HG02852 (cell line): ENCODE results near the gene UVRAG.

Source experiments
- ATAC-seq: cut with Tn5 transposase; IDR thresholded peaks from one replicate; pipeline ENCODE4 v1.9.1; 2021; ENCODE audit warnings: mild to moderate bottlenecking, moderate library complexity; ENCODE audit not compliant: unreplicated experiment

The UVRAG gene

DNA sequence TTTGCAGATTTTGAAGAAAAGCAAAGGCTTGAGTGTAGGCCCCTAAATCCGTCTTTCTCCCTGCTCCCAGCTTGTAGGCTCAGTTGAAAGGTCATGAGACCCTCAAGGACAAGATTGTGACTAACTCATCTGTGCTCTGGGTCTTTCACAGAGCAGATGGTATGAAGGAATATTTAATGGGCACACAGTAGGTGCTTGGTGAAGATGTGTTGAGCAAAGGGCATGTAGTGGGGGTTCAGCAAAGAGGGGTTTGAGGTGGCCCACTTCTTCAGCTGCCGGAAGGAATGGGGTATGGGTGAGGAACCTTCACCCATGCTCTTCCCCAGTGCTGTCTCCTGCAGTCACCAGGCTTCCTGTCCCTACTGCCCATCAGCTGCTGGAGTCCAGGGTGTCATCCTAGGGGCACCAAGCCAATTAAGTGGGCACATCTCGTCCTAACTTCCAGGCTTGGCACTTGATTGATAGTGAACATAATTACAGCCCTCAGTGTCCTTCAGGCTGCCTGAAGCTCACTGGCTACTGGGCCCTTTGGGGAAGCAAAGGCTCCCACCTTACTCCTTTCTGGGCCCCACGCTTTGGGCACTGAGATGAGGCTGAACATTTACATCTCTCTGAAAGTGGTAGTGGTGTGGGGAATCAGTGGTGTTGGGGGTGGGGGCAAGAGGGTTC, 31.5 kb upstream of the UVRAG start:
- no peak for ATAC-seq

DNA sequence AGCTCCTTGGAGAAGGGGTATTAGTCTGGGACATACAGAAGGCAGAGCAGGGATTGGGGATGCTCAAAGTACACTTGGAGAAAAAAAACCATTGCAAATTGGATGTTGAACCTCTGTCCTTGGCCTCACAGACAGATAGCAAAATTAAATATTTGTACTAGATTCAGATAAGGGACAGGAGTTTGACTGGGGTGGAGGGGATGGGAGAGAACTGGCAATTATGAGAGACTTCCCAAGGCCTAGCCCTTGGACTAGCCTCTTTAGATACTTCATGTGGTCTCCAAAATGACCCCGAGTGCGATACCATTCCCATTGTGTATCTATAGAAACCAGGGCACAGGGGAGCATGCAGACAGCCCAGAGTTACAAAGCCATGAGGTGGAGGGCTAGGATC, 30.9 kb upstream of the UVRAG start:
- ATAC-seq = no peak

DNA sequence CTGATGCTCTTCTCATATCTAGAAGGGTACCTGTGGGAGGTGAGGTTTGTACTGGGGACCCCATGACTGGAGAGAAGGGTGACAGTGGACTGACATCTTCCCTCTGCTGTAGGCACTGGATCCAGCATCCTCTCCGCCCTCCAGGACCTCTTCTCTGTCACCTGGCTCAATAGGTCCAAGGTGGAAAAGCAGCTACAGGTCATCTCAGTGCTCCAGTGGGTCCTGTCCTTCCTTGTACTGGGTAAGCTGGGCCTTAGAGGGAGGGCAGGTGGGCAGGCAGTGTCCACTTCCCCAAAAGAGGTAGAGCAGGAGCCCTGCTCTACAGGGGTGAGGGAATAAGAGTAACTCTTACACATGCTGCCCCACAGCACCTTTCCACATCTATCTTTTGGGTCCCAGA, 30.5 kb upstream of the UVRAG start:
- ATAC-seq = no peak

DNA sequence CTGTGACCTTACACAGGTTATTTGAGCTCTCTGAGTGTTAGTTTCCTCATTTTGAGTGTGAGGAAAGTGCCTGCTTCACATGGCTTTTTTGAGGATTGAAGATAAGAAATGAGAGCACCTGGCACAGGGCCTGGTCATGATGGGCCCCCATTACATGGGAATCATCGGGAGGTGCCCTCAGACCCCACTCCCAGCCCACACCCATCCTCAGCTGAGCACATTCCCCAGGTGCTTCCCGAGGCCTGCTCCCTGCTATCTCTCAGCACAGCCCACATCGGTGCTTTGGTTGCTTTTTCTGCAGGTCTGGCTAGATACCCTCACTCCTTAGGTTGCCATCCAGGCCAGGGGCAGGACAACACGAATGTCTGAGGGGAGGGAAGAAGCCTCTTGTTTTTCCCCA, 29.8 kb upstream of the UVRAG start:
- ATAC-seq = no peak

DNA sequence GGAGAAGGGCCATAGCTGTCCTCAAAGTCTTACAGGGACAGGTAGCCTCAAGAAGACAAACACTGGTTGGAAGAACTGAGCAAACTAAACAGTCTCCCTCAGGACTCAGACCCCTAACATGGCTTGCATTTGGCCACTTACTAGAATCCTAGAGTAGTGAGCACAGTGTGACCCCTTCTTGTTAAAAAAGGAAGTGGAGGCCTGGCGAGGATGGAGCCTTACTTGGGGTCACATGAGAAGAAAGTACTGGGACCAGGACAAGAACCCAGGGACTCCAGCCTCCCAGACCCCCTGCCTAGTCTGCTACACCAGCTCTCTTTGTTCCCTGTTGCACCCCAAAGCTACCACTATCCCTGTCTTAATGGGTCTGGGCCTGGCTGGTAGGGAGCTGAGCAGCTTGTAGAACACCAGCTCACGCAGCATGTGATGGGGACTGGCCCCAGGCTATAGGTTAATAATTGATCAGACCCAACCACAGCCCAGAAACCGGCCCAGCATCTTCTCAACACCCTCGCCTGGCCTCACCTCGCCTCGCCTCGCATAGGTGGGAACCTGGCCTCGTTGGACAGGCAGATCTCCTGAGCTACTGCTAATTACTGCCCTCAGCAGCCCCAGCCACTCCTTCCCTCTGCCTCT, 28.8 kb upstream of the UVRAG start:
- ATAC-seq = no peak

DNA sequence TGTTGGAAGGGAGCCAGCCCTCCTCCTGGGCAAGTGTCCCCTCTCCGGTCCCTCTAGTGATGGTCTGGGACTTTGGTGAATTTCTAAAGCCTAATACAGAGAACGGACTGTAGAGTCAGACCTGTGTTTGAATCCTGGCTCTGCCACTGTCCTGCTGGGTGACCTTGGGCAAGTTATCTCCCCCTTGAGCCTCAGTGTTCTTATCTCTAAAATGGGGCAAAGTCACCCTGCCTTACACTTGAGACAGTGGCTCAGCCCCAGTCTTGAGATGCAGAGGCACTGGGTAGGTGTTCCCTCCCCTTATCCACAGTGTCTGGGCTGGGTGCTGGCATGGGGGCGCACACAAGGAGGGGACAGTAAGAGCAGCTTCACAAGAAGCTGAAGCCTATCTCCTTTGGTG, 25.5 kb upstream of the UVRAG start:
- ATAC-seq = no peak

DNA sequence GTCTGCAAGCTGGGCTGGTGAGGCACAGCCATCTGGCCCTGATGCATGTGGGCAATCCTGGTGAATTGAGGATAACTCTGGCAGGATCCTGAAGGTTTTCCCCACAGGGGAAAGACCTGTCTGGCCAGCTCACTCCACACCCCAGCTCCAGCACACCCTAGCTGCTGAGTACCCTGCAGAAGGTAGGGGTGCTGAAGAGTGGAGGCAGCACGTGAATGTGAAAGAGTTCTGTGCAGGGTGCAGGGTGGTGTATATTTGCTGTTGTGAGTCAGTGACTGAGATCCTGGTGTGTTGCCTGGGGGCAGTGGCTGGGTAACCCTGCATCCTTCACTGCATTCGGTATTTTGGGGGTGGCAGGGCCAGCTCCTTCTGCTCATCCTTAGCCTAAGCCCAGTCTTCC, 24.0 kb upstream of the UVRAG start:
- no peak for ATAC-seq

DNA sequence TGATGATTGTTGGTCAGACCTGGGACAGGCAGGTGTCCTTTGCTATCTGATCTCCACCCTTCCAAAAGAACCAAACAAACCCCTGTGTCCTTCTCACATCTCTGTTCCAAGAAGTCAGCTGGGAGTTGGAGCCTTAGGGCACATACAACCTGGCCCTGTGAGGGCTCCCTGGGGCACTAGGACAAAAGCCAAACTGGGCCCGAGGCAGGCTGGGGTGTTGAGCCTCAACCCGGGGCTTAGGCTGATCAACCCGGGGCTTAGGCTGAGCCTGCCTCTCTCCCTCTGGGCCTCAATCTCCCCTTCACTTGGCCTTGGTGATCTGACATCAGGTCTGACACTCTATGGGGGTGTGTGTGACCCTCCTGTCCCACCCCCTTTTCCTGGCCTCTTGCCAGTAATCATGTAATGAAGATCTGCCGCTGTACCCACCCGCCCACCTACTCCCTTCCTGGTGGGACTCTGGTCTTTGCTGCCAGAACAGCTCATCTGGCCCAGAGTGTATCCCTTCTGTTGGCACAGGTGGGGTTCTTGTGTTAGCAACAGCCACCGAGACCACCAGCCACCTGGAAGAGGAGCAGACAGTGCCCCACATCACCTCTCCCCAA, 22.8 kb upstream of the UVRAG start:
- no peak for ATAC-seq

DNA sequence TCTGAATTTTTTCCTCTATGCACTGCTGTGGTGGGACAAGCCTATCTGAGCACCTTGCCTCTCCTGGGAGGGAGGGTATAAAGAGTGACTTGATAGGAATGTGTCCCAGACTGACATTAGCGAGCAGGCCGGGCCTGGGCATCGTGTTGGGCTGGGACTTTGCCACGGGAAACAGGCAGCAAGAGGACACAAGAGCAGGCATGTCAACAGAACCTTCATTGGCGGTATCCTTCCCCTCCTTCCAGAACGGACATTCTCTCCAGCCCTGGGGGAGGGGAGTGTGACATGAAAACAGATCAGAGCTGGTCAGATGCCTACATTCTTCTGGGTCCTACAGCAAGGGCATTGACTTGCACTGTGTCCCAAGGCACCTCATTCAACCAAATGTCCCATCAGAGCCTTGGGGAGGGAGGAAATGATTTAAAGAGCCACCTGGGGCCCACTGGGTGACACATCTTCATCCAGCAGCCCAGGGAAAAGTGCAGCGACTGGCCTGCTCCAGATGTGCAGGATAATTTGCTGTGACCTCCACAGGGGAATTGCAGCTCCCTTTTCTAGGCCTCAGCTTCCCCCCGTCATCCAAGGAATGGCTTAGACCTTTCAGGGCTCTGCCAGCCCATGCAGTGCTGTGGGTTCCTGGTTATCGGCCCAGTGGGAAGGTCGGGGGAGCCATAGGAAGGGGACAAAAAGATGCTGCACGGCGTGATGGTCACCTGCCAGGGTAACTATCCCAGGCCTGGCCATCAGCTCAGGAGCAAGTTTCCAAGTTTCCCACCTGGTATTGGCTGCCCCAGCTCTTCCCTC, 21.8 kb upstream of the UVRAG start:
- no peak for ATAC-seq

DNA sequence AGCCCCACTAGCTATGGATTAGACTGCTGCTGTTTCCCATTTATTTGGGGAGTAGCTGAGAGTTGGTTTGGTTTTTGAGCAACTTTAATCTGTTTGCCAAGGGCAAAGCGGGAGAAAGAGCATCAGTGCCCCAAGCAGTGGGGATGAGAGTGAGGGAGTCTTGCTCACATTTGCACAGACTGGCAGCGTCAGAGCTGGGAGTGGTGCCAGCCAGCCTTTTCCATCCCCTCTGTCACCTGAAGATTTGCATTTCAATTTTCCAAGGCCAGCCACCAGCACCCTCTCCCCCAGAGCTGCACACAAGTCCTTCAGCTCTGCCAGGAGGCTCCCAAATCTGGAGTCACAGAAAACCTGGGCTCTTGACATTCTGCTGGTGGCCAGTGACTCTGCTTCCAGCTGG, 21.0 kb upstream of the UVRAG start:
- no peak for ATAC-seq

DNA sequence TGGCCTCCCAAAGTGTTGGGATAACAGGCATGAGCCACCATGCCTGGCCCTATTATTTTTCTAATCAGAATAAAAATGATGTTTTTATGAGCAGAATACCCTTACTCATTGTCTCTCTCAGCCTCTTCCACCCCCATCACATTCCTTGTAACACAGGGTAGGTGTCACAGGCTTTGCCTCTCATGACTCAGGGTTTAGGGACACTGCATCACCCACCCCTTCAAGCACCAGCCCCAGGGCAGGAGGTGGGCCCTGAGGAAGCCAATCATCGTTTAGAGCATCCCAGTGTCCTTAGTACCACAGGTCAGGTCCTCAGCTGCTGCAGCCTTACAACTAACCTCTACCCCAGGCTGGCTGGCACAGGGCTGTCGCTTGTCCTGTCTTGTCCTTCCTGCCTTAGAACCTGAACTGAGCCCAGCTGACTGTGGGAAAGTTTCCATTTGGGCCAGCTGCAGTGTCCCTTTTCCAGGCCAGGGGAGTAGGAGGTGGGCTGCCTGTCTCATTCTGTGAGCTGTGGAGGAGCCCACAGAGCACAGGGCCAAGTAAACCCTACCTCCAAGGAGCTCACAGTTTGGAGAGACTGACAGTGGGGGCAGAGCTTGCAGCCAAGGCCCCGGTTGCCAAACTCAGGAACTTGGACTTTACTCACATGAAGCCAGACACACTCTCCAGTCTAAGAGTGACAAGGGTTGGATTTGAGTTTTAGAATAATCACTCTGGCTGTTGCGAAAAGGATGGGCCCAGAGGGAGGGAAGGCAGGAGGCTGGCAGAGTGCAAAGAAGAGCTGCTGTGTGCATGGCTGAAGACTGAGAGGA, 19.5 kb upstream of the UVRAG start:
- no peak for ATAC-seq

DNA sequence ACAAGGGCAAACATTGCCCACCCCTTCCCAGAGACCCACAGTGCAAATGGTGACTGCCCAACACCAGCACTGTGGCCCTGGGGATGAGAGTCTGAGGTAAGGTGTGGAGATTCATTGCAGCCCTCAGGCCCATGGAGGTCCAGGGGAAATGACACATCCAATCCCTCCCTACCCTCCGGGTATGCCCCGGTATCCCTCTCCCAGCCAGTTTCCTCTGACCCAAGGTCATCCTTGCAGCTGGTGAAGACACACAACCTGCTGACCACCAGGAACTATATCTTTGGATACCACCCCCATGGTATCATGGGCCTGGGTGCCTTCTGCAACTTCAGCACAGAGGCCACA, 18.9 kb upstream of the UVRAG start:
- no peak for ATAC-seq

DNA sequence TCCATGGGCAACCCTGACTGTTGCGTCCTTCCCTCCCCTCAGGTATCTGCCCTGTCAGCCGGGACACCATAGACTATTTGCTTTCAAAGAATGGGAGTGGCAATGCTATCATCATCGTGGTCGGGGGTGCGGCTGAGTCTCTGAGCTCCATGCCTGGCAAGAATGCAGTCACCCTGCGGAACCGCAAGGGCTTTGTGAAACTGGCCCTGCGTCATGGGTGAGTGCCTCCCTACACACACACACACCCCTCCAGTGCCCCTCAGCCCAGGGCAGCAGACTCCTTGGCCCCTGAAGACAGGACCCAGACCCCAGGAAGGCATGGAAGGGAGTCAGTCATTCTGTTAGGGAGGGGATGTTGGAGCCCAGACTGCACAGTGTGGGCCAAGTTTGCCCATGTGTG, 17.9 kb upstream of the UVRAG start:
- no peak for ATAC-seq

DNA sequence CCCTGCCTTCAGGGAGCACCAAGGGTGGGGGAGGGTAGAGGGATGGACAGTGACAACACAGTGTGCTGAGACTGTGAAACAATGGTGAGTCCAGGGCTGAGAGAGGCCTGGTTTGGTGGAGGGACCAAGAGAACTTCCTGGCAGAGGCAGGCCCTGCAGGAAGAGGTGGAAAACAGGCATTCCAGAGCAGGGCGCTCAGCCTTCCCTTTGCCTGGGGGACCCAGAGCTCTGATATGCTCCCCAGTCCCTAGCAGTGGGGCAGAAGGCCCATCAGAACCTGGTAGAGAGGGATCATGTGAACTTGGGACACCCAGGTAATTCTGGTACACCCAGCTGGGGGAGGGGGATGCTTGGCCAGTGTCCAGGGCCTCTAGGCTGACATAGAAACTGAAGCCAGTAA, 17.2 kb upstream of the UVRAG start:
- ATAC-seq = no peak

DNA sequence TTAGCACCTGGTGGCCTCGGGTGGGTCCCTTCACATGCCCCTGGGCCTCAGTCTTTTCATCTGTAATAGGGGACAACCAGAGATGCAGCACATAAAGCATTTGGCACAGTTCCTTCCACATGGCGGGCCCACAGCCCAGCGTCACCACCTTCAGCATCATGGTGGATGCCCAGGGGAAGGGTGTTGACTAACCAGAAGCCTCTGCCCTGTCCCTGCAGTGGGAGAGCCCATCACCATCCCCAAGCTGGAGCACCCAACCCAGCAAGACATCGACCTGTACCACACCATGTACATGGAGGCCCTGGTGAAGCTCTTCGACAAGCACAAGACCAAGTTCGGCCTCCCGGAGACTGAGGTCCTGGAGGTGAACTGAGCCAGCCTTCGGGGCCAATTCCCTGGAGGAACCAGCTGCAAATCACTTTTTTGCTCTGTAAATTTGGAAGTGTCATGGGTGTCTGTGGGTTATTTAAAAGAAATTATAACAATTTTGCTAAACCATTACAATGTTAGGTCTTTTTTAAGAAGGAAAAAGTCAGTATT, 14.8 kb upstream of the UVRAG start:
- ATAC-seq = no peak

DNA sequence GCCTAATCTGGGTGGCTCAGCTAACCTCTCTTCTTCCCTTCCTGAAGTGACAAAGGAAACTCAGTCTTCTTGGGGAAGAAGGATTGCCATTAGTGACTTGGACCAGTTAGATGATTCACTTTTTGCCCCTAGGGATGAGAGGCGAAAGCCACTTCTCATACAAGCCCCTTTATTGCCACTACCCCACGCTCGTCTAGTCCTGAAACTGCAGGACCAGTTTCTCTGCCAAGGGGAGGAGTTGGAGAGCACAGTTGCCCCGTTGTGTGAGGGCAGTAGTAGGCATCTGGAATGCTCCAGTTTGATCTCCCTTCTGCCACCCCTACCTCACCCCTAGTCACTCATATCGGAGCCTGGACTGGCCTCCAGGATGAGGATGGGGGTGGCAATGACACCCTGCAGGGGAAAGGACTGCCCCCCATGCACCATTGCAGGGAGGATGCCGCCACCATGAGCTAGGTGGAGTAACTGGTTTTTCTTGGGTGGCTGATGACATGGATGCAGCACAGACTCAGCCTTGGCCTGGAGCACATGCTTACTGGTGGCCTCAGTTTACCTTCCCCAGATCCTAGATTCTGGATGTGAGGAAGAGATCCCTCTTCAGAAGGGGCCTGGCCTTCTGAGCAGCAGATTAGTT, 14.2 kb upstream of the UVRAG start:
- no peak for ATAC-seq

DNA sequence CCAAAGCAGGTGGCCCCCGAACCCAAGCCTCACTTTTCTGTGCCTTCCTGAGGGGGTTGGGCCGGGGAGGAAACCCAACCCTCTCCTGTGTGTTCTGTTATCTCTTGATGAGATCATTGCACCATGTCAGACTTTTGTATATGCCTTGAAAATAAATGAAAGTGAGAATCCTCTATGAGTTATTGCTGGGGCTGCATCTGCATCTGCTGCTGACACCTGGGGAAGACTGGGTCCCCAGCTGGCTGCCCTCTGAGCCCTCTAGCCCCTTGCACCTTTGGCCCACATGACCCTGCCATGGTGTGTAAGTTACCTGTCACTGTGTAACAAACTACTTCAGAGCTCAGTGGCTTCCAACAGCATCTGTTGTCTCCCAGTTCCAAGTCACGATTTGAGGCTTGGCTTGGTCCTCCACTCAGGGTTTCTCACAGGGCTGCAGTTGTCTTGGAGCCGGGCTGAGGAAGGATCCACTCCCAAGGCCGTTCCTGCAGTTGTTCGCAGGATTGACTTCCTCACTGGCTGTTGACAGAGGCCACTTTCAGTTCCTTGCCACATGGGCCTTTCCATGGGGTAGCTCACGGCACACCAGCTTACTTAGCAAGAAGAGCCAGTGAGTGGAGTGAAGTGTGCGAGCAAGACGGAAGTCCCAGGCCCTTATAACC, 13.5 kb upstream of the UVRAG start:
- no peak for ATAC-seq

DNA sequence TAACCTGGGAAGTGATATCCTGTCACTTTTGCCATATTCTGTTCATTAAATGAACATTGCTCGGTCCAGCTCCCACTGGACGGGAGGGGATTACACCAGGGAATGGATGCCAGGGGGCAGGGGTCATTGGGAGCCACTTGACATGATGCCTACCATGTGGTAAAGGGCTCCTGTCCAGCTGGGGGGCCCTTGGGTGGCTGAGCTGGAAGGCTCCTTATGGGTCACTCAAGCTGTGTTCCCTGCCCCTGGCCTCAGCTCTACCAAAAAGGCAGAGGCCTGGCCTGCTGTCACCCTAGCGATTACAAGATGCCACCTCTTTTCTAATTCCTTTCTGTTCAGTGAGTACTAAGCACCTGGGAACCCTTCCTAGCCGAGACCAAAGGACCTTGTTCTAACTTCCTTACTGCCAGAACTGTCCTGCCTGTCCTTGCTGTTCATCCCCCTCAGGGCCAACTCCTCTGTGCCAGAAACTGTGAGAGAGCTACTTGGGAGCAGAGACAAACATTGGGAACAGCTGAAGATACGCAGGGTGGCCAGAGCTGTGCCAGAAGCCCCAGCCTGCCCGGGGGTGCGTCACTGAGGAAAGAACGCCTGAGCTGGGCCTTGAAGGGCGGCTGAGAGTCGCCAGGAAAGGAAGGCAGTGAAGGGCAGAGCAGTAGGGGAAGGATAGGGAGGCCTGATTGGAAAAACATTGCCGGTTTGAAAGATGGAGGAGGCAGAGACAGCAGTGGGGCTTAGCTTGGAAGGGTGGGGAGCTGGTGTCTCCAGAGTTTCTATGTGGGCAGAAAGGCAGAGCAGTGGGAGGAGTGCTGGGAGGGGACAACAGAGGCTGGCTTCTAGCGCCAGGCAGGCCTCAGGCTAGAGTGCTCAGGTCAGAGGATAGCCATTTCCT, 12.7 kb upstream of the UVRAG start:
- no peak for ATAC-seq
